Type B pancreatic cell (in vitro differentiated cells): ENCODE data around the gene TAGLN3. TPM values are rescaled to one million over a fixed set of nuclear protein-coding genes. Genes with fewer than 3 reads are reported as not detected.

Source experiments
- DNase-seq: peaks from one replicate; pipeline ENCODE4 v3.0.0; 2021; ENCODE audit warnings: mixed read lengths; ENCODE audit not compliant: unreplicated experiment; ENCODE audit errors: extremely low spot score
- H3K27ac Mint-ChIP-seq: 2 replicates; pipeline ENCODE4 v1.8.0; 2021; ENCODE audit warnings: mild to moderate bottlenecking, mixed read lengths
- H3K27me3 Mint-ChIP-seq: 2 replicates; pipeline ENCODE4 v1.8.0; 2021; ENCODE audit warnings: mixed read lengths
- H3K36me3 Mint-ChIP-seq: 2 replicates; pipeline ENCODE4 v1.8.0; 2021; ENCODE audit warnings: mixed read lengths
- H3K4me1 Mint-ChIP-seq: one replicate; pipeline ENCODE4 v1.8.0; 2021; ENCODE audit warnings: mixed read lengths; ENCODE audit not compliant: unreplicated experiment
- H3K4me3 Mint-ChIP-seq: 2 replicates; pipeline ENCODE4 v1.8.0; 2021; ENCODE audit warnings: mild to moderate bottlenecking, mixed read lengths
- H3K9me3 Mint-ChIP-seq: 2 replicates; pipeline ENCODE4 v1.8.0; 2021; ENCODE audit warnings: mixed read lengths
- CTCF ChIP-seq: fragments of 200-600 bp; sonication (generic); conservative IDR thresholded peaks from 2 replicates; pipeline ENCODE4 v1.5.0; 2021; ENCODE audit warnings: antibody characterized with exemption, mild to moderate bottlenecking
- total RNA-seq: library from RNA; stranded (reverse); gene quantifications from 2 replicates; pipeline ENCODE4 v1.2.1, GENCODE V29; 2021; ENCODE audit warnings: low replicate concordance

The TAGLN3 gene
- total RNA-seq, 1 donor from 2014 or later: 14.8 TPM

GRCh38 chr3:111970376-111970775 lies 28.3 kb upstream of the TAGLN3 start:
- Mint-ChIP-seq H3K36me3 (peaks cover 3% of the 10 kb centered on the region), H3K4me3 (no peak overlapping the region), H3K27me3 (no peaks in the 10 kb centered on the region), H3K27ac (no peak overlapping the region), H3K9me3 (no peaks in the 10 kb centered on the region), H3K4me1 (peaks cover 10% of the 10 kb centered on the region)
- no peak for TF ChIP-seq CTCF
- no peak for DNase-seq

GRCh38 chr3:111971533-111972130 lies 27.1 kb upstream of the TAGLN3 start:
- peaks cover 3% of the 10 kb centered on the region for H3K36me3 Mint-ChIP-seq
- no peak overlapping the region for H3K27ac Mint-ChIP-seq
- no peak overlapping the region for H3K4me3 Mint-ChIP-seq
- H3K4me1 Mint-ChIP-seq: peaks cover 10% of the 10 kb centered on the region
- no peak for TF ChIP-seq CTCF
- H3K9me3 Mint-ChIP-seq: no peaks in the 10 kb centered on the region
- no peak for DNase-seq
- no peaks in the 10 kb centered on the region for H3K27me3 Mint-ChIP-seq

GRCh38 chr3:111972891-111973290 lies 25.8 kb upstream of the TAGLN3 start:
- peaks cover 3% of the 10 kb centered on the region for H3K36me3 Mint-ChIP-seq
- H3K27me3 Mint-ChIP-seq: no peaks in the 10 kb centered on the region
- H3K27ac Mint-ChIP-seq: no peak overlapping the region
- H3K4me1 Mint-ChIP-seq: peaks cover under 1% of the 10 kb centered on the region
- DNase-seq: no peak
- TF ChIP-seq CTCF: no peak
- H3K4me3 Mint-ChIP-seq: no peak overlapping the region
- H3K9me3 Mint-ChIP-seq: no peaks in the 10 kb centered on the region

GRCh38 chr3:111975131-111975530 lies 23.6 kb upstream of the TAGLN3 start:
- no peak for DNase-seq
- Mint-ChIP-seq H3K4me1 (peaks cover 1% of the 10 kb centered on the region), H3K9me3 (no peaks in the 10 kb centered on the region), H3K27ac (no peak overlapping the region), H3K36me3 (peaks cover 3% of the 10 kb centered on the region), H3K4me3 (no peak overlapping the region), H3K27me3 (no peaks in the 10 kb centered on the region)
- no peak for TF ChIP-seq CTCF

GRCh38 chr3:111976254-111976653 lies 22.5 kb upstream of the TAGLN3 start:
- peaks cover 10% of the 10 kb centered on the region for H3K4me1 Mint-ChIP-seq
- H3K27me3 Mint-ChIP-seq: no peaks in the 10 kb centered on the region
- no peak overlapping the region for H3K4me3 Mint-ChIP-seq
- no peak for DNase-seq
- H3K9me3 Mint-ChIP-seq: no peaks in the 10 kb centered on the region
- TF ChIP-seq CTCF: no peak
- H3K27ac Mint-ChIP-seq: no peak overlapping the region
- peaks cover 3% of the 10 kb centered on the region for H3K36me3 Mint-ChIP-seq
